Neural cell (in vitro differentiated cells): ENCODE data around the gene POP5. TPM values are rescaled to one million over a fixed set of nuclear protein-coding genes. Genes with fewer than 3 reads are reported as not detected.

Experiments
- H2AFZ ChIP-seq: fragments of 200-600, 300-800 bp; sonication (generic), shearing (Covaris generic); 2 replicates; pipeline ENCODE4 v1.6.0; 2014; ENCODE audit warnings: low read depth, mild to moderate bottlenecking, antibody characterized with exemption, low read length, moderate library complexity
- H3F3A ChIP-seq: fragments of 200-600 bp; shearing (Covaris generic); 2 replicates; pipeline ENCODE4 v1.6.1; 2016; ENCODE audit warnings: mild to moderate bottlenecking, moderate library complexity, mixed read lengths, antibody characterized with exemption, low read length; ENCODE audit not compliant: insufficient read depth, poor library complexity, severe bottlenecking
- H3K27ac ChIP-seq: fragments of 200-600, 300-800 bp; sonication (generic), shearing (Covaris generic); 2 replicates; pipeline ENCODE4 v1.5.1; 2014; ENCODE audit warnings: mild to moderate bottlenecking, low read length, moderate library complexity
- H3K27me3 ChIP-seq: fragments of 300-800, 200-600 bp; sonication (generic), shearing (Covaris generic); 2 replicates; pipeline ENCODE4 v1.6.0; 2014; ENCODE audit warnings: mild to moderate bottlenecking, low read depth, low read length, moderate library complexity; ENCODE audit not compliant: insufficient read depth
- H3K36me3 ChIP-seq: fragments of 300-800, 200-600 bp; sonication (generic), shearing (Covaris generic); 2 replicates; pipeline ENCODE4 v1.5.1; 2014; ENCODE audit warnings: mild to moderate bottlenecking, antibody characterized with exemption, low read length, moderate library complexity; ENCODE audit not compliant: insufficient read depth
- H3K4me2 ChIP-seq: fragments of 300-800, 200-600 bp; sonication (generic), shearing (Covaris generic); 2 replicates; pipeline ENCODE4 v1.6.0; 2014; ENCODE audit warnings: mild to moderate bottlenecking, low read length
- H3K4me3 ChIP-seq: fragments of 300-800, 200-600 bp; sonication (generic), shearing (Covaris generic); 2 replicates; pipeline ENCODE4 v1.5.1; 2014; ENCODE audit warnings: mild to moderate bottlenecking, low read length, moderate library complexity
- H3K79me2 ChIP-seq: fragments of 200-600 bp; shearing (Covaris generic); replicated peaks from 2 replicates; pipeline ENCODE4 v1.6.0; 2014; ENCODE audit warnings: mild to moderate bottlenecking, low read length, moderate library complexity; ENCODE audit not compliant: insufficient read depth
- H3K9ac ChIP-seq: fragments of 300-800, 200-600 bp; sonication (generic), shearing (Covaris generic); 2 replicates; pipeline ENCODE4 v1.6.1; 2016; ENCODE audit warnings: mild to moderate bottlenecking, low read length, mixed read lengths
- H3K9me2 ChIP-seq: fragments of 200-600 bp; shearing (Covaris generic); 2 replicates; pipeline ENCODE4 v1.6.1; 2016; ENCODE audit warnings: mild to moderate bottlenecking, low read length, mixed read lengths; ENCODE audit not compliant: insufficient read depth
- H3K9me3 ChIP-seq: fragments of 200-600, 300-800 bp; sonication (generic), shearing (Covaris generic); 2 replicates; pipeline ENCODE4 v1.6.1; 2016; ENCODE audit warnings: mild to moderate bottlenecking, mixed run types, low read length, moderate library complexity, mixed read lengths
- H4K20me1 ChIP-seq: fragments of 200-600 bp; shearing (Covaris generic); 2 replicates; pipeline ENCODE4 v1.6.1; 2016; ENCODE audit warnings: mild to moderate bottlenecking, mixed run types; ENCODE audit not compliant: insufficient read depth
- EP300 ChIP-seq: fragments of 450-650 bp; conservative IDR thresholded peaks from 2 replicates; pipeline ENCODE4 v1.6.1; 2014; ENCODE audit warnings: antibody characterized with exemption, mild to moderate bottlenecking, moderate library complexity; ENCODE audit not compliant: poor library complexity, severe bottlenecking
- EZH2 ChIP-seq: fragments of 200-600, 300-800 bp; shearing (Covaris generic), sonication (generic); IDR thresholded peaks from 2 replicates; pipeline ENCODE4 v1.6.1; 2014; ENCODE audit warnings: antibody characterized with exemption, low read length, borderline replicate concordance, mild to moderate bottlenecking; ENCODE audit not compliant: insufficient read depth, poor library complexity, severe bottlenecking
- MXI1 ChIP-seq: fragments of 450-650 bp; conservative IDR thresholded peaks from 2 replicates; pipeline ENCODE4 v1.6.1; 2014; ENCODE audit warnings: antibody characterized with exemption, mild to moderate bottlenecking; ENCODE audit not compliant: poor library complexity, severe bottlenecking
- POLR2AphosphoS5 ChIP-seq: IDR thresholded peaks from 2 replicates; pipeline ENCODE4 v1.6.1; 2012
- RAD21 ChIP-seq: fragments of 450-650 bp; conservative IDR thresholded peaks from 2 replicates; pipeline ENCODE4 v1.6.1; 2014; ENCODE audit warnings: antibody characterized with exemption, mild to moderate bottlenecking, moderate library complexity
- SMC3 ChIP-seq: fragments of 450-650 bp; conservative IDR thresholded peaks from 2 replicates; pipeline ENCODE4 v1.6.1; 2014; ENCODE audit warnings: antibody characterized with exemption, mild to moderate bottlenecking, moderate library complexity; ENCODE audit not compliant: poor library complexity
- TAF1 ChIP-seq: IDR thresholded peaks from 2 replicates; pipeline ENCODE4 v1.6.1; 2012; ENCODE audit warnings: low read depth
- polyA plus RNA-seq: library from polyadenylated mRNA; depleted of rRNA; stranded (reverse); fragments of >200 nt; gene quantifications from 2 replicates; pipeline ENCODE4 v1.2.3, GENCODE V29; 2014
- TF ChIP-seq, protein P1 (sequence below): fragments of 450-650 bp; IDR thresholded peaks from 2 replicates; pipeline ENCODE4 v1.5.1; 2014; ENCODE audit warnings: antibody characterized with exemption, mild to moderate bottlenecking, moderate library complexity; ENCODE audit not compliant: poor library complexity, severe bottlenecking
- TF ChIP-seq, protein P2 (sequence below): IDR thresholded peaks from 2 replicates; pipeline ENCODE4 v1.6.1; 2012; ENCODE audit warnings: borderline replicate concordance

The POP5 gene
- polyA plus RNA-seq, 1 donor from 2014 or later, result 153 TPM

DNA sequence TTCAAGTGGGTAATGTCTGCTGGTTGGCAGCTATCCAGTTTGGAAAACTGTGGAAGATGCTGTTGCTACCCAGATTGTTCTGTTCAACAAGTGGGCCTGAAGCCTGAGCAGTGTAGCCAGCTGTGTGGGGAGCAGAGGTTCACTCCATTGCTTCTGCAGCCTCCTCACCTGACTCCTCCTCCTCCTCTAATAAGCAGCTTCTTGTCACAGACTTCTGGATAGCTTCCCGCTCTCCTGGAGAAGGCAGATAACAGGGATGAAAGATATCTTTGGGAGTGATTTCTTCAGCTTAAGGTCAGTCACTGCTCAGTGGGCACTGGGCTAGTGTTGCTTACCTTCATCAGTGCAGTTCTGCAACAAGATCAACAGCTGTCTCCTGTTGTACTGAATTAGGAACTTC is 2.0 kb downstream of the POP5 start:
- H3K9me3 ChIP-seq, result no peaks in the 10 kb centered on the region
- no peaks in the 10 kb centered on the region for H3K79me2 ChIP-seq

DNA sequence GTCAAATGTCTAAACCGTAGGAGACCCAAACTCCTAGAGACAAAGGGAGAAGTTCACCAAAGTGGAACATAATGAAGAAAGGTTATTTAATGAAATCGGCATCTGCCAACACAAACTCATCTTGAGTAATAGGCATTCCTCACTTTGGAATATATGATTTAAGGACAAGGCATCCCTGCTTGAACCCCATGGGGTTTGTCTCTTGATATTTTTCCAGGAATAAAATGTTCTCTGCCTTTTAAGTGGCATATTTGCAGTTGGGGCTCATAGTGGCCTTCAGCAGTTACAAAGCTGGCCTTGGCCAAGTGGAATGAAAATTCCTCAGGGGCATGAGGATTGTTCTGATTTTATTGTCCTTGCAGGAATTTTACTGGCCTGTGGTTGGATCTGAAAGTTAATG is 7.1 kb downstream of the POP5 start:
- no peaks in the 10 kb centered on the region for H3K79me2 ChIP-seq
- TF ChIP-seq POLR2AphosphoS5, result no peak
- TF ChIP-seq EP300, result no peak
- TF ChIP-seq EZH2, result no peak
- TF ChIP-seq, protein P1, sequence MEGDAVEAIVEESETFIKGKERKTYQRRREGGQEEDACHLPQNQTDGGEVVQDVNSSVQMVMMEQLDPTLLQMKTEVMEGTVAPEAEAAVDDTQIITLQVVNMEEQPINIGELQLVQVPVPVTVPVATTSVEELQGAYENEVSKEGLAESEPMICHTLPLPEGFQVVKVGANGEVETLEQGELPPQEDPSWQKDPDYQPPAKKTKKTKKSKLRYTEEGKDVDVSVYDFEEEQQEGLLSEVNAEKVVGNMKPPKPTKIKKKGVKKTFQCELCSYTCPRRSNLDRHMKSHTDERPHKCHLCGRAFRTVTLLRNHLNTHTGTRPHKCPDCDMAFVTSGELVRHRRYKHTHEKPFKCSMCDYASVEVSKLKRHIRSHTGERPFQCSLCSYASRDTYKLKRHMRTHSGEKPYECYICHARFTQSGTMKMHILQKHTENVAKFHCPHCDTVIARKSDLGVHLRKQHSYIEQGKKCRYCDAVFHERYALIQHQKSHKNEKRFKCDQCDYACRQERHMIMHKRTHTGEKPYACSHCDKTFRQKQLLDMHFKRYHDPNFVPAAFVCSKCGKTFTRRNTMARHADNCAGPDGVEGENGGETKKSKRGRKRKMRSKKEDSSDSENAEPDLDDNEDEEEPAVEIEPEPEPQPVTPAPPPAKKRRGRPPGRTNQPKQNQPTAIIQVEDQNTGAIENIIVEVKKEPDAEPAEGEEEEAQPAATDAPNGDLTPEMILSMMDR, result no peak
- TF ChIP-seq MXI1, result no peak
- TF ChIP-seq RAD21, result no peak
- no peak for TF ChIP-seq TAF1
- TF ChIP-seq SMC3, result no peak
- H3K4me2 ChIP-seq, result no peak overlapping the region
- H2AFZ ChIP-seq, result no peak overlapping the region
- no peaks in the 10 kb centered on the region for H3K9me2 ChIP-seq
- H3F3A ChIP-seq, result no peaks in the 10 kb centered on the region
- H3K27ac ChIP-seq, result no peak overlapping the region
- no peaks in the 10 kb centered on the region for H3K27me3 ChIP-seq
- peaks cover 16% of the 10 kb centered on the region for H3K36me3 ChIP-seq
- H3K9me3 ChIP-seq, result no peaks in the 10 kb centered on the region
- H3K9ac ChIP-seq, result no peak overlapping the region
- H3K4me3 ChIP-seq, result no peak overlapping the region
- H4K20me1 ChIP-seq, result no peaks in the 10 kb centered on the region

More for the DNA sequence above, 2.0 kb downstream of the POP5 start:
- H3K4me3 ChIP-seq, result no peak overlapping the region
- H3K27ac ChIP-seq, result no peak overlapping the region
- no peaks in the 10 kb centered on the region for H4K20me1 ChIP-seq
- H2AFZ ChIP-seq, result no peak overlapping the region
- peaks cover 9% of the 10 kb centered on the region for H3K27me3 ChIP-seq
- no peaks in the 10 kb centered on the region for H3K9me2 ChIP-seq
- no peaks in the 10 kb centered on the region for H3F3A ChIP-seq
- no peak overlapping the region for H3K9ac ChIP-seq
- H3K36me3 ChIP-seq, result peaks cover 6% of the 10 kb centered on the region
- H3K4me2 ChIP-seq, result no peak overlapping the region
- TF ChIP-seq, protein P2, sequence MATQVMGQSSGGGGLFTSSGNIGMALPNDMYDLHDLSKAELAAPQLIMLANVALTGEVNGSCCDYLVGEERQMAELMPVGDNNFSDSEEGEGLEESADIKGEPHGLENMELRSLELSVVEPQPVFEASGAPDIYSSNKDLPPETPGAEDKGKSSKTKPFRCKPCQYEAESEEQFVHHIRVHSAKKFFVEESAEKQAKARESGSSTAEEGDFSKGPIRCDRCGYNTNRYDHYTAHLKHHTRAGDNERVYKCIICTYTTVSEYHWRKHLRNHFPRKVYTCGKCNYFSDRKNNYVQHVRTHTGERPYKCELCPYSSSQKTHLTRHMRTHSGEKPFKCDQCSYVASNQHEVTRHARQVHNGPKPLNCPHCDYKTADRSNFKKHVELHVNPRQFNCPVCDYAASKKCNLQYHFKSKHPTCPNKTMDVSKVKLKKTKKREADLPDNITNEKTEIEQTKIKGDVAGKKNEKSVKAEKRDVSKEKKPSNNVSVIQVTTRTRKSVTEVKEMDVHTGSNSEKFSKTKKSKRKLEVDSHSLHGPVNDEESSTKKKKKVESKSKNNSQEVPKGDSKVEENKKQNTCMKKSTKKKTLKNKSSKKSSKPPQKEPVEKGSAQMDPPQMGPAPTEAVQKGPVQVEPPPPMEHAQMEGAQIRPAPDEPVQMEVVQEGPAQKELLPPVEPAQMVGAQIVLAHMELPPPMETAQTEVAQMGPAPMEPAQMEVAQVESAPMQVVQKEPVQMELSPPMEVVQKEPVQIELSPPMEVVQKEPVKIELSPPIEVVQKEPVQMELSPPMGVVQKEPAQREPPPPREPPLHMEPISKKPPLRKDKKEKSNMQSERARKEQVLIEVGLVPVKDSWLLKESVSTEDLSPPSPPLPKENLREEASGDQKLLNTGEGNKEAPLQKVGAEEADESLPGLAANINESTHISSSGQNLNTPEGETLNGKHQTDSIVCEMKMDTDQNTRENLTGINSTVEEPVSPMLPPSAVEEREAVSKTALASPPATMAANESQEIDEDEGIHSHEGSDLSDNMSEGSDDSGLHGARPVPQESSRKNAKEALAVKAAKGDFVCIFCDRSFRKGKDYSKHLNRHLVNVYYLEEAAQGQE, result no peak
- TF ChIP-seq POLR2AphosphoS5, result no peak
- no peak for TF ChIP-seq MXI1
- no peak for TF ChIP-seq EP300
- TF ChIP-seq, protein P1, result no peak
- no peak for TF ChIP-seq EZH2
- no peak for TF ChIP-seq TAF1
